HEK293 (cell line): ENCODE measurements around the gene VSIG8.
"Not testable (repeated sequence)": the region's sequence is repeated elsewhere in the genome, so short reads cannot be mapped to it uniquely, and the experiment has no call there.

Experiments used
- KLF16 ChIP-seq: fragments of 450-650 bp; formaldehyde crosslinking; IDR thresholded peaks from 2 replicates; pipeline ENCODE4 v1.5.1; 2017; ENCODE audit warnings: missing biosample characterization, missing genetic modification characterization
- MZF1 ChIP-seq: fragments of 450-650 bp; formaldehyde crosslinking; IDR thresholded peaks from 2 replicates; pipeline ENCODE4 v1.5.1; 2017; ENCODE audit warnings: missing biosample characterization, missing genetic modification characterization, borderline replicate concordance
- ZBTB8A ChIP-seq: fragments of 450-650 bp; formaldehyde crosslinking; IDR thresholded peaks from 2 replicates; pipeline ENCODE4 v1.5.1; 2016; ENCODE audit warnings: missing biosample characterization, missing genetic modification characterization
- ZNF146 ChIP-seq: fragments of 450-650 bp; formaldehyde crosslinking; IDR thresholded peaks from 2 replicates; pipeline ENCODE4 v1.5.1; 2016; ENCODE audit warnings: missing biosample characterization, missing genetic modification characterization
- ZNF404 ChIP-seq: fragments of 450-650 bp; formaldehyde crosslinking; IDR thresholded peaks from 2 replicates; pipeline ENCODE4 v1.5.1; 2017; ENCODE audit warnings: missing biosample characterization, missing genetic modification characterization
- ZNF660 ChIP-seq: fragments of 450-650 bp; IDR thresholded peaks from 2 replicates; pipeline ENCODE4 v1.5.1; 2018; ENCODE audit warnings: missing biosample characterization, mild to moderate bottlenecking, missing genetic modification characterization
- ZSCAN18 ChIP-seq: fragments of 450-650 bp; formaldehyde crosslinking; IDR thresholded peaks from 2 replicates; pipeline ENCODE4 v1.5.1; 2016; ENCODE audit warnings: missing biosample characterization, missing genetic modification characterization
- TF ChIP-seq, protein P1 (sequence below): fragments of 450-650 bp; formaldehyde crosslinking; IDR thresholded peaks from 2 replicates; pipeline ENCODE4 v1.5.1; 2016; ENCODE audit warnings: missing biosample characterization, missing genetic modification characterization
- TF ChIP-seq, protein P2 (sequence below): fragments of 450-650 bp; formaldehyde crosslinking; IDR thresholded peaks from 2 replicates; pipeline ENCODE4 v1.5.1; 2016; ENCODE audit warnings: missing biosample characterization, missing genetic modification characterization

DNA sequence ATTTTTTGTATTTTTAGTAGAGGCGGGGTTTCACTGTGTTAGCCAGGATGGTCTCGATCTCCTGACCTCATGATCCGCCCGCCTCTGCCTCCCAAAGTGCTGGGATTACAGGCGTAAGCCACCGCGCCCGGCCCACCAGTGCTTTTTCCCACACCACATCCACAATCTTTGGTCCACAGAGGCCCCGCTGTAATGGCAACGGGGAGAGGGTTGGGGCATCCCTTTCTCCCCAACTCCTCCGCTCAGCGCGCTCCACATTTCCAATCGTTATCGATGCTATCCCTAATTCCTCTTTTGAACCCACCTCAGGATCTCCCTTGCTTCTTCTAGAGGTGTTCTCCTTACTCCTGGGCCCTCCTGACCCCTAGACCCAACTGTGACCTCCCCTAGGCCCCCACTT is 37.2 kb upstream of the VSIG8 start:
- not testable (repeated sequence) for TF ChIP-seq KLF16 (tag by site-specific recombination); ZNF146; MZF1 (tag by site-specific recombination); ZNF660; ZNF404; ZSCAN18 (tag by site-specific recombination); ZBTB8A (tag by site-specific recombination)
- TF ChIP-seq, protein P1, sequence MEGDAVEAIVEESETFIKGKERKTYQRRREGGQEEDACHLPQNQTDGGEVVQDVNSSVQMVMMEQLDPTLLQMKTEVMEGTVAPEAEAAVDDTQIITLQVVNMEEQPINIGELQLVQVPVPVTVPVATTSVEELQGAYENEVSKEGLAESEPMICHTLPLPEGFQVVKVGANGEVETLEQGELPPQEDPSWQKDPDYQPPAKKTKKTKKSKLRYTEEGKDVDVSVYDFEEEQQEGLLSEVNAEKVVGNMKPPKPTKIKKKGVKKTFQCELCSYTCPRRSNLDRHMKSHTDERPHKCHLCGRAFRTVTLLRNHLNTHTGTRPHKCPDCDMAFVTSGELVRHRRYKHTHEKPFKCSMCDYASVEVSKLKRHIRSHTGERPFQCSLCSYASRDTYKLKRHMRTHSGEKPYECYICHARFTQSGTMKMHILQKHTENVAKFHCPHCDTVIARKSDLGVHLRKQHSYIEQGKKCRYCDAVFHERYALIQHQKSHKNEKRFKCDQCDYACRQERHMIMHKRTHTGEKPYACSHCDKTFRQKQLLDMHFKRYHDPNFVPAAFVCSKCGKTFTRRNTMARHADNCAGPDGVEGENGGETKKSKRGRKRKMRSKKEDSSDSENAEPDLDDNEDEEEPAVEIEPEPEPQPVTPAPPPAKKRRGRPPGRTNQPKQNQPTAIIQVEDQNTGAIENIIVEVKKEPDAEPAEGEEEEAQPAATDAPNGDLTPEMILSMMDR, result not testable (repeated sequence)
- TF ChIP-seq, protein P2, sequence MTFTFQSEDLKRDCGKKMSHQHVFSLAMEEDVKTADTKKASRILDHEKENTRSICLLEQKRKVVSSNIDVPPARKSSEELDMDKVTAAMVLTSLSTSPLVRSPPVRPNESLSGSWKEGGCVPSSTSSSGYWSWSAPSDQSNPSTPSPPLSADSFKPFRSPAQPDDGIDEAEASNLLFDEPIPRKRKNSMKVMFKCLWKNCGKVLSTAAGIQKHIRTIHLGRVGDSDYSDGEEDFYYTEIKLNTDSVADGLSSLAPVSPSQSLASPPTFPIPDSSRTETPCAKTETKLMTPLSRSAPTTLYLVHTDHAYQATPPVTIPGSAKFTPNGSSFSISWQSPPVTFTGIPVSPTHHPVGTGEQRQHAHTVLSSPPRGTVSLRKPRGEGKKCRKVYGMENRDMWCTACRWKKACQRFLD (tag by site-specific recombination), result not testable (repeated sequence)
